HG03457 (cell line): ENCODE data around the gene PCBP3.

Source experiments
- ATAC-seq: cut with Tn5 transposase; IDR thresholded peaks from one replicate; pipeline ENCODE4 v1.9.1; 2021; ENCODE audit warnings: moderate number of reproducible peaks; ENCODE audit not compliant: unreplicated experiment

Gene PCBP3

GRCh38 chr21:45856442-45856841 is 212.9 kb downstream of the PCBP3 start:
- ATAC-seq: no peak

GRCh38 chr21:45856906-45857305 is 213.4 kb downstream of the PCBP3 start:
- ATAC-seq: no peak

- ATAC-seq: no peak
These were observed 214.2 kb downstream of the PCBP3 start for GRCh38 chr21:45857761-45858160.

- ATAC-seq: no peak
These were observed 214.7 kb downstream of the PCBP3 start for GRCh38 chr21:45858180-45858579.

- no peak for ATAC-seq
These were observed 215.7 kb downstream of the PCBP3 start for GRCh38 chr21:45859041-45859761.

GRCh38 chr21:45859762-45860357 is 216.3 kb downstream of the PCBP3 start:
- no peak for ATAC-seq

GRCh38 chr21:45860493-45861155 is 217.1 kb downstream of the PCBP3 start:
- ATAC-seq: no peak

- ATAC-seq: no peak
These were observed 217.8 kb downstream of the PCBP3 start for GRCh38 chr21:45861156-45861870.

GRCh38 chr21:45862543-45863207 is 219.2 kb downstream of the PCBP3 start:
- ATAC-seq: no peak

GRCh38 chr21:45863267-45863666 is 219.7 kb downstream of the PCBP3 start:
- ATAC-seq: no peak

- no peak for ATAC-seq
These were observed 220.2 kb downstream of the PCBP3 start for GRCh38 chr21:45863751-45864150.

GRCh38 chr21:45864436-45864835 is 220.9 kb downstream of the PCBP3 start:
- no peak for ATAC-seq

- no peak for ATAC-seq
These were observed 221.7 kb downstream of the PCBP3 start for GRCh38 chr21:45865106-45865835.

- no peak for ATAC-seq
These were observed 223.0 kb downstream of the PCBP3 start for GRCh38 chr21:45866551-45866950.

- no peak for ATAC-seq
These were observed 223.6 kb downstream of the PCBP3 start for GRCh38 chr21:45867041-45867666.

- no peak for ATAC-seq
These were observed 224.2 kb downstream of the PCBP3 start for GRCh38 chr21:45867671-45868081.

GRCh38 chr21:45868086-45868485 is 224.6 kb downstream of the PCBP3 start:
- ATAC-seq: no peak

- no peak for ATAC-seq
These were observed 225.0 kb downstream of the PCBP3 start for GRCh38 chr21:45868488-45868887.

GRCh38 chr21:45869121-45870007 is 225.8 kb downstream of the PCBP3 start:
- ATAC-seq: no peak
